ENCODE measurements around the gene HTR1E.
"Not testable (repeated sequence)": the region's sequence is repeated elsewhere in the genome, so short reads cannot be mapped to it uniquely, and the experiment has no call there.

The HTR1E gene

DNA sequence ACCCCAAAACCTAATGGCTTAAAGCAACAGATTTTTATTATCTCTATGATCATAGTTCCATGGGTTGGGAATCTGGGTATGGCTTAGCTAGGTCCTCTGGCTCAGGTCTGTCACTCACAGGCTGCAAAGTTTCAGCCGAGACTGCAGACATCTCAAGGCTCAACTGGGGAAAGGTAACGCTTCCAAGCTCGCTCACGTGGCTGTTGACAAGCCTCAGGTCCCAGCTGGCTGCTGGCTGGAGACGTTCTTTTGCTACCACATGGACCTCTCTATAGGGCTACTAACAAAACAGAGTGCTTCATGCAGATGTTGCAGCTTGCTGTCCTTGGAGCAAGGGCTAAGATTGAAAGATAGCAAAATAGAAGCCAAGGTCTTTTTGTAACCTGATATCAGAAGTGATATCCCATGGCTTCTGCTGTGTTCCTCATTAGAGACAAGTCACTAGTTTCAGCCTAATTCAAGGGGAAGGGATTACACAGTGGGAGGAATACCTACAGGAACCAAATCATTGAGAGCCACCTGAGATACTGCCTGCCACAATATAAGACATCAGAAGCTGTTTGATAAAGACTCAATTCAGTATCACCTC, 6.6 kb downstream of the HTR1E start:
- Mint-ChIP-seq H3K4me3 (no peak overlapping the region), H3K27me3 (peaks cover 24% of the 10 kb centered on the region), H3K9me3 (no peaks in the 10 kb centered on the region), H3K36me3 (ENCODE audit: insufficient read depth) (no peaks in the 10 kb centered on the region), H3K4me1 (no peaks in the 10 kb centered on the region), H3K27ac (ENCODE audit: low read depth) (no peak overlapping the region)
- ATAC-seq (replicated peaks; ENCODE audit: extremely low read depth, poor library complexity, severe bottlenecking) (no peak), DNase-seq (ENCODE audit: low spot score in 2 of 2) (no peak)

GRCh38 chr6:86949771-86950170, 12.4 kb downstream of the HTR1E start:
- Mint-ChIP-seq H3K36me3 (ENCODE audit: insufficient read depth) (no peaks in the 10 kb centered on the region), H3K4me1 (no peaks in the 10 kb centered on the region), H3K9me3 (peaks cover 1% of the 10 kb centered on the region)

DNA sequence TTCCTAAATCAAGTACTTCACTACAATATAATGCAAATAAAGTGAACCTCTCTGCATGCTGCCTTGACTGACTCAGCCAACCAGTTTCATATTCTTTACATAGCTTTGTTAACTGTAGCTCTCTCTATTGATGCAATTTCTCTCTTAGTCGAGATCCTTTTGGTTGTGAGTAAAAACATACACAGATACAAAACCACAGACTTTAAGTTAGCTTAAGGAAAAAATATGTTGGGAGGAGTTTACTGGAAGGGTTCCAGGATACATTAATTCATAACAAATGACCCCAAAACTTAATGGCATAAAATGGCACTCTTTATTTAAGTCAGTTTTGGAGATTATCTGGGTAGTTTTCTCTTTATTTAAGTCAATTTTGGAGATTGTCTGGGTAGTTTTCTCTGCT, 15.7 kb downstream of the HTR1E start:
- DNase-seq (ENCODE audit: low spot score in 2 of 2) (no peak), ATAC-seq (replicated peaks; ENCODE audit: extremely low read depth, poor library complexity, severe bottlenecking) (no peak)
- Mint-ChIP-seq H3K27ac (ENCODE audit: low read depth) (no peak overlapping the region), H3K4me3 (no peak overlapping the region), H3K36me3 (ENCODE audit: insufficient read depth) (no peaks in the 10 kb centered on the region), H3K27me3 (no peaks in the 10 kb centered on the region), H3K9me3 (peaks cover 5% of the 10 kb centered on the region), H3K4me1 (no peaks in the 10 kb centered on the region)

More at GRCh38 chr6:86949771-86950170, 12.4 kb downstream of the HTR1E start:
- ATAC-seq (replicated peaks; ENCODE audit: extremely low read depth, poor library complexity, severe bottlenecking) (no peak), DNase-seq (ENCODE audit: low spot score in 2 of 2) (no peak)
- Mint-ChIP-seq H3K27ac (ENCODE audit: low read depth) (no peak overlapping the region), H3K4me3 (no peak overlapping the region), H3K27me3 (no peaks in the 10 kb centered on the region)

DNA sequence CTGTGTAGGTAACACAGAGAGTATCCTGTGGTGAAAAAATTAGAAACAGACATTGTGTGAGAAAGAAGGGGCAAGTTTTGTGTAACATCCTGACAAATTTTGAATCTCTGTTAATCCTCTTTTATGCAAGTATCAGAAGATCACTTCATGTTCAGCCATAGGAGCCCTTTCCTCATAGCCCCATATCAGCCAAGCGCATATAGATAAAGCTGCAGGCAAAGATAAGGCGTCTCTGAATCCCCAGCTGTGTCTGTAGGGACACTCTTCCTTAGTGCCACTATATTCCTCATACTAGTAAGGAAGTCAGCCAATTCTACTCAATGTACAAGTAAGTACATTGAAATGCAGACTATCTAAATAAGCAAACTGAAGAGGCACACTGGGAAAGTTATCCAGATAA, 22.3 kb downstream of the HTR1E start:
- Mint-ChIP-seq H3K4me1 (no peaks in the 10 kb centered on the region), H3K36me3 (ENCODE audit: insufficient read depth) (no peaks in the 10 kb centered on the region), H3K9me3 (peaks cover 10% of the 10 kb centered on the region), H3K27me3 (peaks cover under 1% of the 10 kb centered on the region), H3K4me3 (no peak overlapping the region), H3K27ac (ENCODE audit: low read depth) (no peak overlapping the region)
- DNase-seq (ENCODE audit: low spot score in 2 of 2) (no peak), ATAC-seq (replicated peaks; ENCODE audit: extremely low read depth, poor library complexity, severe bottlenecking) (no peak)

DNA sequence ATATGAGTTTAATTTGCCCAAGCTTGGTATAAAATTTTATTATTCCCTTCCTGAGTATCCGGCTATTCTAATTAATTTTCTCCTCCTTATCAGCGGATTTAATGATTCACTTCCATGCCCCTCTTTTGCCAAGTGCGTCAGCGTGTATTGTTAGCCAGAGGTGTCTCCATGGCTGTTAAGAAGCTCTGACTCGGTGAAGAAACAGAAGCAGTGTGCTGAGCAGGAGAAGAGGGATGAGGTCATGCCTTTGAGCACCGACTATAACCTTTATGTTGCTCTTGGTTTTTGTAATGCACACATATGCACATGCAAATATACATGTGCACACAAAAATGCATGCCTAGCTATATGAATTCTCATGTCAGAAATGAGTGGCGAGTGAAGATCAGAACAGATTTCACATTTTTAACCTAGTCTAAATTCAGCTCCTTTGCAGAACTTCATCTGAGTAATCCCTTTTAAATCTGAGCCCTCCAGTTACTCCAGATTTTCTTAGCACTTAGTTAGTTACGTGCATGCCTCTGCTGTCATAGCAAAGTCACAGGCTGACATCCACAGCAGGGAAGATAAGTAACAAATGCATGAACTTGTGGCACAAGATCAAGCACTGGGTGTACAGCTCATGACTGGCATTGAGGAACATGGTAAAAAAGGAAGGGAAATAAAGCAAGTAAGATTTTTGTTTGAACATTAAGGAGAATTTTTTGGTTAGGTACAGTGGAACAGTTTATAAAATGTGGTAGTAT, 24.3 kb downstream of the HTR1E start:
- Mint-ChIP-seq H3K27me3 (peaks cover 15% of the 10 kb centered on the region), H3K9me3 (peaks cover 4% of the 10 kb centered on the region), H3K36me3 (ENCODE audit: insufficient read depth) (no peaks in the 10 kb centered on the region), H3K27ac (ENCODE audit: low read depth) (no peak overlapping the region), H3K4me1 (no peaks in the 10 kb centered on the region), H3K4me3 (no peak overlapping the region)
- DNase-seq (ENCODE audit: low spot score in 2 of 2), result no peak
- no peak for ATAC-seq (replicated peaks; ENCODE audit: extremely low read depth, poor library complexity, severe bottlenecking)

GRCh38 chr6:86963352-86963751, 26.0 kb downstream of the HTR1E start:
- Mint-ChIP-seq H3K4me3 (no peak overlapping the region), H3K4me1 (no peaks in the 10 kb centered on the region), H3K27ac (ENCODE audit: low read depth) (no peak overlapping the region), H3K27me3 (peaks cover 15% of the 10 kb centered on the region), H3K9me3 (peaks cover 2% of the 10 kb centered on the region), H3K36me3 (ENCODE audit: insufficient read depth) (no peaks in the 10 kb centered on the region)
- ATAC-seq (replicated peaks; ENCODE audit: extremely low read depth, poor library complexity, severe bottlenecking) (no peak), DNase-seq (ENCODE audit: low spot score in 2 of 2) (no peak)

DNA sequence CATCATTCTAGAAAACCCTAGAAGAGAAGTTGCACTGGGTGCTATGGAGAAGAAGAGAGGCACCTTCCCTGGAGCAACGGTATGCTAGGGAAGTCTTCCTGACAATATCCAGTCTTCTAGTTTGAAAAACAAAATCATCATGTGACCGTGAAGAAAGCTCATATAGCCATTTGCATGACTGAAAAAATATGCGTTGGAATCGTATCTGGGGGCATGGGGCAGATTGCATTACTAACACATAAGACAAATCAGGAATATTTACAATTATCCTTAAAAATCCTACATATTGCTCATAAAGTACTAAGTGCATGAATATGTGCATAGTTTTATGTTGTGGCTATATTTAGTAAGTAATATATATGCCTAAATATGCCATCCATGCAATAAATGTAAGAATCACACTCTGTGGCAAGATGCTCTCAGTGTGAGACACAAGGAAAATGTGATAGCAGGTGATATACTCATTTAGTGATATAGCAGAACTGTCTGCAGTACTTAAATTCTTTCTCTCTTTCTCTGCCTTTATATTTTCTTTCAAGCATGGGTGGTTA, 26.8 kb downstream of the HTR1E start:
- ATAC-seq (replicated peaks; ENCODE audit: extremely low read depth, poor library complexity, severe bottlenecking) (no peak), DNase-seq (ENCODE audit: low spot score in 2 of 2) (no peak)
- H3K27me3 Mint-ChIP-seq, result peaks cover 15% of the 10 kb centered on the region
- no peaks in the 10 kb centered on the region for H3K4me1 Mint-ChIP-seq
- H3K9me3 Mint-ChIP-seq, result no peaks in the 10 kb centered on the region
- H3K36me3 Mint-ChIP-seq (ENCODE audit: insufficient read depth), result no peaks in the 10 kb centered on the region
- no peak overlapping the region for H3K4me3 Mint-ChIP-seq
- H3K27ac Mint-ChIP-seq (ENCODE audit: low read depth), result no peak overlapping the region

- Mint-ChIP-seq H3K27ac (ENCODE audit: low read depth) (no peak overlapping the region), H3K4me3 (no peak overlapping the region)
Observed at GRCh38 chr6:86966271-86966670, 28.9 kb downstream of the HTR1E start.

GRCh38 chr6:86969573-86969972, 32.2 kb downstream of the HTR1E start:
- no peaks in the 10 kb centered on the region for H3K36me3 Mint-ChIP-seq (ENCODE audit: insufficient read depth)
- peaks cover 15% of the 10 kb centered on the region for H3K27me3 Mint-ChIP-seq
- no peak overlapping the region for H3K4me3 Mint-ChIP-seq
- DNase-seq (ENCODE audit: low spot score in 2 of 2) (no peak), ATAC-seq (replicated peaks; ENCODE audit: extremely low read depth, poor library complexity, severe bottlenecking) (no peak)
- no peaks in the 10 kb centered on the region for H3K4me1 Mint-ChIP-seq
- H3K9me3 Mint-ChIP-seq, result no peaks in the 10 kb centered on the region
- H3K27ac Mint-ChIP-seq (ENCODE audit: low read depth), result no peak overlapping the region

More at GRCh38 chr6:86966271-86966670, 28.9 kb downstream of the HTR1E start:
- H3K4me1 Mint-ChIP-seq, result no peaks in the 10 kb centered on the region
- ATAC-seq (replicated peaks; ENCODE audit: extremely low read depth, poor library complexity, severe bottlenecking) (no peak), DNase-seq (ENCODE audit: low spot score in 2 of 2) (no peak)
- no peaks in the 10 kb centered on the region for H3K9me3 Mint-ChIP-seq
- peaks cover 15% of the 10 kb centered on the region for H3K27me3 Mint-ChIP-seq
- H3K36me3 Mint-ChIP-seq (ENCODE audit: insufficient read depth), result no peaks in the 10 kb centered on the region

GRCh38 chr6:86973088-86973487, 35.8 kb downstream of the HTR1E start:
- H3K27me3 Mint-ChIP-seq, result peaks cover 19% of the 10 kb centered on the region
- H3K27ac Mint-ChIP-seq (ENCODE audit: low read depth), result no peak overlapping the region
- no peak for DNase-seq (ENCODE audit: low spot score in 2 of 2)
- H3K4me1 Mint-ChIP-seq, result no peaks in the 10 kb centered on the region
- no peaks in the 10 kb centered on the region for H3K9me3 Mint-ChIP-seq
- H3K4me3 Mint-ChIP-seq, result no peak overlapping the region
- no peaks in the 10 kb centered on the region for H3K36me3 Mint-ChIP-seq (ENCODE audit: insufficient read depth)
- no peak for ATAC-seq (replicated peaks; ENCODE audit: extremely low read depth, poor library complexity, severe bottlenecking)

DNA sequence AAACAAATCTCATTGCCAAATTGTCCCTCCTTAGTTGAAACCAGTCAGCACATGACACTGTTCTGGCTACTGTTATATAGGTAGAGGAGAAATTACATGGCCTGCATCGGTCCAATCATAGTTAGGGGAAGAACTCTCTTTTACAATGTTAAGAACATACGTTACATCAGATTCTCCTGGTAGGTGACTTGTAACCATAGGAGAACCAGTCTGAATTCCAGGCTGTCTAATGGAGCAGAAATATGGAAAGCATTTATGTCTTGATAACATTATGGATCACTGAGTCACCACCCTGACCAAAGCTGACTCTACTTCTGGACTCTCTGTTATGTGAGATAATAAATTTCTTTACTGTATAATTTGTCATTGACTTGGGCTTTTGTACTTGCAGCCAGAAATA, 40.9 kb downstream of the HTR1E start:
- no peak overlapping the region for H3K4me3 Mint-ChIP-seq
- H3K36me3 Mint-ChIP-seq (ENCODE audit: insufficient read depth), result no peaks in the 10 kb centered on the region
- H3K27ac Mint-ChIP-seq (ENCODE audit: low read depth), result no peak overlapping the region
- DNase-seq (ENCODE audit: low spot score in 2 of 2) (no peak), ATAC-seq (replicated peaks; ENCODE audit: extremely low read depth, poor library complexity, severe bottlenecking) (no peak)
- no peaks in the 10 kb centered on the region for H3K9me3 Mint-ChIP-seq
- H3K4me1 Mint-ChIP-seq, result no peaks in the 10 kb centered on the region
- peaks cover 39% of the 10 kb centered on the region for H3K27me3 Mint-ChIP-seq

DNA sequence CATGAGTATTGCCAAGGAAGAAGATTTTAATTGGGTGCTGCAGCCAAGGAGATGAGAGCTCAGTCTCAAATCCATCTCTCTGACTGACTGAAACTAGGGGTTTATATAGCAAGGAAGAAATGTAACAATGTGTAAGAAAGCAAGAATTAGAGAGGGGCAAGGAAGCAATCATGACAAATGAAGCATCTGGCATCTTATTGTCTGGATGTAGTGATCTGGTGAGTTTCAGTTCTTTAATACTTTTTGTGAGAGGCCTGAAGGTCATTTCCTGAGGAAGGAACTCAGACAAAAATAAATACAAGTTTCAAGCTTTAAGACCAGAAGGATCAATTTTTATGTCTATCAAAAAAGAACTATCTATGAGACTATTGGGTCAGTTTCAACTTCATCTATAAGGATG, 64.2 kb downstream of the HTR1E start:
- H3K9me3 Mint-ChIP-seq, result no peaks in the 10 kb centered on the region
- no peak overlapping the region for H3K27ac Mint-ChIP-seq (ENCODE audit: low read depth)
- ATAC-seq (replicated peaks; ENCODE audit: extremely low read depth, poor library complexity, severe bottlenecking) (no peak), DNase-seq (ENCODE audit: low spot score in 2 of 2) (no peak)
- H3K27me3 Mint-ChIP-seq, result peaks cover 10% of the 10 kb centered on the region
- H3K4me3 Mint-ChIP-seq, result no peak overlapping the region
- no peaks in the 10 kb centered on the region for H3K36me3 Mint-ChIP-seq (ENCODE audit: insufficient read depth)
- H3K4me1 Mint-ChIP-seq, result no peaks in the 10 kb centered on the region

- not testable (repeated sequence) for H3K27me3 Mint-ChIP-seq; H3K4me1 Mint-ChIP-seq; DNase-seq (ENCODE audit: low spot score in 2 of 2); H3K27ac Mint-ChIP-seq (ENCODE audit: low read depth); H3K4me3 Mint-ChIP-seq; H3K36me3 Mint-ChIP-seq (ENCODE audit: insufficient read depth); ATAC-seq (replicated peaks; ENCODE audit: extremely low read depth, poor library complexity, severe bottlenecking); H3K9me3 Mint-ChIP-seq
Observed at GRCh38 chr6:87002391-87002790, 65.1 kb downstream of the HTR1E start.
